Neuronal stem cell (in vitro differentiated cells): Measurements from ENCODE around the gene KIAA0825.

Experiments used
- DNase-seq: peaks from one replicate; pipeline ENCODE4 v3.0.0-alpha.2; 2013; ENCODE audit warnings: low spot score
- H2AFZ ChIP-seq: one replicate; pipeline ENCODE4 v1.6.1; 2013; ENCODE audit warnings: mild to moderate bottlenecking, low read length, inconsistent platforms
- H2AK5ac ChIP-seq: 2 replicates; pipeline ENCODE4 v1.6.1; 2013; ENCODE audit warnings: low read depth, mild to moderate bottlenecking, inconsistent platforms, low read length, moderate library complexity, mixed read lengths
- H2BK120ac ChIP-seq: 2 replicates; pipeline ENCODE4 v1.6.1; 2013; ENCODE audit warnings: low read depth, mild to moderate bottlenecking, inconsistent platforms, low read length, moderate library complexity, mixed read lengths
- H2BK12ac ChIP-seq: one replicate; pipeline ENCODE4 v1.6.1; 2013; ENCODE audit warnings: low read length, inconsistent platforms
- H2BK15ac ChIP-seq: 2 replicates; pipeline ENCODE4 v1.6.1; 2013; ENCODE audit warnings: mild to moderate bottlenecking, low read length, inconsistent platforms, mixed read lengths
- H2BK5ac ChIP-seq: one replicate; pipeline ENCODE4 v1.6.1; 2013; ENCODE audit warnings: inconsistent platforms, mild to moderate bottlenecking, low read length, moderate library complexity
- H3K14ac ChIP-seq: one replicate; pipeline ENCODE4 v1.6.1; 2013; ENCODE audit warnings: low read length, inconsistent platforms
- H3K18ac ChIP-seq: 2 replicates; pipeline ENCODE4 v1.6.1; 2013; ENCODE audit warnings: low read length, inconsistent platforms
- H3K23ac ChIP-seq: 2 replicates; pipeline ENCODE4 v1.6.1; 2013; ENCODE audit warnings: low read depth, mild to moderate bottlenecking, mixed read lengths, low read length, inconsistent platforms; ENCODE audit not compliant: poor library complexity
- H3K27ac ChIP-seq: replicated peaks from 3 replicates; pipeline ENCODE4 v1.5.1; 2013; ENCODE audit warnings: low read length, inconsistent platforms
- H3K27me3 ChIP-seq, 3 experiments: 2 replicates each; pipeline ENCODE4 v1.6.1; 2013; ENCODE audit warnings: low read length in 3 of 3, mild to moderate bottlenecking in 2 of 3, inconsistent platforms in 1 of 3, low read depth in 1 of 3, mixed read lengths in 1 of 3, moderate library complexity in 1 of 3; ENCODE audit not compliant: control insufficient read depth in 3 of 3, insufficient read depth in 3 of 3
- H3K36me3 ChIP-seq, 2 donors: replicated peaks in 1 of 2; 2 replicates each; pipeline ENCODE4 v1.6.1; 2013; ENCODE audit warnings: low read length in 2 of 2; ENCODE audit not compliant: control insufficient read depth in 2 of 2, insufficient read depth in 2 of 2
- H3K4ac ChIP-seq: 2 replicates; pipeline ENCODE4 v1.6.1; 2013; ENCODE audit warnings: inconsistent platforms, mild to moderate bottlenecking, low read length, moderate library complexity
- H3K4me1 ChIP-seq, 2 donors: 1 replicate in 1 of 2; 2 replicates in 1 of 2; pipeline ENCODE4 v1.6.1; 2013; ENCODE audit warnings: low read length in 2 of 2, low read depth in 1 of 2; ENCODE audit not compliant: control insufficient read depth in 2 of 2, insufficient read depth in 1 of 2
- H3K4me2 ChIP-seq: one replicate; pipeline ENCODE4 v1.6.1; 2013; ENCODE audit warnings: mild to moderate bottlenecking, low read length, inconsistent platforms; ENCODE audit not compliant: insufficient read depth, poor library complexity, severe bottlenecking
- H3K4me3 ChIP-seq, 2 donors: 2 replicates each; pipeline ENCODE4 v1.5.1; 2013; ENCODE audit warnings: low read length in 2 of 2, mild to moderate bottlenecking in 2 of 2, inconsistent platforms in 1 of 2, moderate library complexity in 1 of 2
- H3K79me1 ChIP-seq: one replicate; pipeline ENCODE4 v1.6.1; 2013; ENCODE audit warnings: low read depth, mild to moderate bottlenecking, inconsistent platforms, low read length, moderate library complexity
- H3K9ac ChIP-seq: one replicate; pipeline ENCODE4 v1.6.1; 2013; ENCODE audit warnings: mild to moderate bottlenecking, low read depth, low read length, inconsistent platforms; ENCODE audit not compliant: poor library complexity
- H3K9me3 ChIP-seq, 2 donors: replicated peaks in 1 of 2; 2 replicates each; pipeline versions ENCODE3 to v1.6.1; 2013; ENCODE audit warnings: low read length in 2 of 2, mild to moderate bottlenecking in 2 of 2, inconsistent platforms in 1 of 2, low read depth in 1 of 2, mixed read lengths in 1 of 2, moderate library complexity in 1 of 2; ENCODE audit not compliant: control insufficient read depth in 2 of 2, insufficient read depth in 1 of 2
- H4K8ac ChIP-seq: one replicate; pipeline ENCODE4 v1.6.1; 2013; ENCODE audit warnings: low read depth, mild to moderate bottlenecking, inconsistent platforms, low read length, moderate library complexity
- H4K91ac ChIP-seq: one replicate; pipeline ENCODE4 v1.6.1; 2013; ENCODE audit warnings: low read length, low read depth, mild to moderate bottlenecking, inconsistent platforms; ENCODE audit not compliant: poor library complexity
- WGBS, 2 donors: extraction: QIAGEN DNeasy Blood & Tissue Kit; methylation state at CpG; one replicate each; pipeline ENCODE4 v1.1.7; 2013; ENCODE audit warnings: missing lambda C conversion rate in 2 of 2, mixed read lengths in 1 of 2; ENCODE audit not compliant: insufficient read length in 2 of 2, insufficient replicate concordance in 1 of 2; ENCODE audit errors: extremely low coverage in 2 of 2; 5-methylcytosine and 5-hydroxymethylcytosine counted together

The KIAA0825 gene

DNA sequence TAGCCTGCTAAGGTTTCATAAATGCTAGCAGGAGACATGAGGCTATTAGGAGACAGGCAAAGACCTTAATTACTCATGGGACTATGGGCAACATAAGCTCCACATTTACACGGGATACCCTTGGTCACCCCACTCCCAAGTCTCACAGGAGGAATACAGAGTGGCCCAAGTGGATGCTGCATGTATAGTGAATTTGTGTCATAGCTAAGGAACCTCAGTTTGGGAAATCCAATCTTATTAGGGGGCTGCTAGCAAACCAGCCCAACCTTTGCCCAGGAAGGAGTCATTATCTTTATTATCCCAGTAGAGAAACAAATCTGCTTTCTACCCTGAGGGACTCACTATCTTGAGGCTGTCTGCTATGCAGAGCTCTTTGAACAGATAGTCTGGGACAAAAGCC lies 405.9 kb downstream of the KIAA0825 start:
- WGBS, 2 donors: no CpG with 5 or more reads among the region's 1 CpG
- no peak overlapping the region for H3K9ac ChIP-seq

DNA sequence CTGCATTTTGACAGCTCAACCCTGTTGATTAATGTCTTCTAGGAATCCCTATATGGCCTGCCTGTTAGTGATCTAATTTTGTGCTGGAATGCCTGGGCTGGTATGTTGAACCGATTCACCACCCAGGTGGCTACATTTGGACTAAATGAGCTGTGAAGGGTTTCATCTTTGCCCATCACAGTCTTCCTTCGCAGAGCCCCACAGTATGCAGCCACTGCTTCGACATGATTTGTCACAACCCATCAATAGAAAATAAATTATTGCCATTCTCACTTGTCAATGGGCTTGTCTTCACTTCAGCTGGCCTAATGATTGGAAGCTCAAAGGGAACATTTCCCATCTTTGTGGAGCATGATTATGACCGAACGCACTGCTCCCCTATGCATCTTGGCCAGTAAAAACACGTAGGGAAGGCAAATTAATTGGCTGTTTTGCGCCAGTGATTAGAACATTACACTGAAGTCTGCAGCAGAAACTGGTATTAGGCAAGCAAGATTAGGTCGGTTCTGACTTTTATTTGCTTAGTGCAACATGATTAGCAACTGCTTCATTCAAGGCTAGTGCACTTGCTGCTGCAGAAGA lies 408.5 kb downstream of the KIAA0825 start:
- Histone ChIP-seq H3K23ac (no peak overlapping the region), H3K4me3 (no peak overlapping the region), H2BK5ac (no peak overlapping the region), H2AK5ac (no peak overlapping the region), H3K4me2 (no peak overlapping the region), H2BK120ac (no peak overlapping the region), H3K4me1 (peaks cover 3% of the 10 kb centered on the region in 2 donors), H2BK12ac (no peak overlapping the region), H2BK15ac (no peak overlapping the region), H3K27me3 (no peaks in the 10 kb centered on the region), H3K27ac (no peak overlapping the region), H4K8ac (no peak overlapping the region), H4K91ac (no peak overlapping the region), H3K36me3 (no peaks in the 10 kb centered on the region), H2AFZ (no peak overlapping the region), H3K9me3 (no peaks in the 10 kb centered on the region), H3K9ac (no peak overlapping the region), H3K14ac (no peak overlapping the region), H3K79me1 (no peaks in the 10 kb centered on the region), H3K18ac (no peak overlapping the region), H3K4ac (no peak overlapping the region)
- WGBS, 2 donors: no CpG with 5 or more reads among the region's 8 CpGs
- no peak for DNase-seq

More for the DNA sequence above, 405.9 kb downstream of the KIAA0825 start:
- Histone ChIP-seq H3K4me1 (peaks cover 3% of the 10 kb centered on the region in 2 donors), H3K9me3 (no peaks in the 10 kb centered on the region), H3K4me3 (no peak overlapping the region), H3K79me1 (no peaks in the 10 kb centered on the region), H2BK5ac (no peak overlapping the region), H2BK12ac (no peak overlapping the region), H3K27me3 (no peaks in the 10 kb centered on the region), H3K23ac (no peak overlapping the region), H3K18ac (no peak overlapping the region), H3K36me3 (no peaks in the 10 kb centered on the region), H2AFZ (no peak overlapping the region), H2AK5ac (no peak overlapping the region), H2BK120ac (no peak overlapping the region), H4K91ac (no peak overlapping the region), H4K8ac (no peak overlapping the region), H2BK15ac (no peak overlapping the region), H3K27ac (no peak overlapping the region), H3K4me2 (no peak overlapping the region), H3K4ac (no peak overlapping the region), H3K14ac (no peak overlapping the region)
- no peak for DNase-seq

DNA sequence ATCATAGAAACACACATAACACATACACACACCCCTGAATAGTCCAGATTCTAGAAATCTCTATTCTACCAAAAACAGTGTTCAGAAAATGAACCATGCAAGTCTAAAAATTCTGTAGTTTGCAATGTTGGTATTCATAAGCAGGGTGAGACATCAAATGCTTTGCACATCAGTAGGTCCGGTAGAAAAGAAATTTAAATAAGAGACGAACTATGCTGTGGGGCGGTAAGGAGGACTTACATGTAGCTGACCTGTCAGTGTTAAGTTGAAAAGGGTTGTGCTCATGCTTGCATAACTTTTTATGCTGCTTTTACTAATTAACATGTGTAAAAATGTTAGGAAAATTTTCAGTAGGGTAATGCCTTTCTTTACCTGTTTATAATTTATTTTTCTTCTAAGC lies 409.1 kb downstream of the KIAA0825 start:
- no peak overlapping the region for H3K4me3 ChIP-seq
- H3K9me3 ChIP-seq: no peaks in the 10 kb centered on the region
- no peak overlapping the region for H2AK5ac ChIP-seq
- H4K8ac ChIP-seq: no peak overlapping the region
- H2BK15ac ChIP-seq: no peak overlapping the region
- no peak overlapping the region for H3K23ac ChIP-seq
- H4K91ac ChIP-seq: no peak overlapping the region
- H2AFZ ChIP-seq: no peak overlapping the region
- WGBS, 2 donors: no CpG with 5 or more reads among the region's 3 CpGs
- no peaks in the 10 kb centered on the region for H3K36me3 ChIP-seq
- no peak overlapping the region for H3K4me2 ChIP-seq
- no peaks in the 10 kb centered on the region for H3K27me3 ChIP-seq
- no peak overlapping the region for H2BK12ac ChIP-seq
- H2BK120ac ChIP-seq: no peak overlapping the region
- no peak overlapping the region for H3K4ac ChIP-seq
- no peak overlapping the region for H2BK5ac ChIP-seq
- no peak overlapping the region for H3K18ac ChIP-seq
- no peak overlapping the region for H3K27ac ChIP-seq
- no peaks in the 10 kb centered on the region for H3K79me1 ChIP-seq
- H3K14ac ChIP-seq: no peak overlapping the region
- peaks cover 3% of the 10 kb centered on the region in 2 donors for H3K4me1 ChIP-seq
- no peak overlapping the region for H3K9ac ChIP-seq
- no peak for DNase-seq

DNA sequence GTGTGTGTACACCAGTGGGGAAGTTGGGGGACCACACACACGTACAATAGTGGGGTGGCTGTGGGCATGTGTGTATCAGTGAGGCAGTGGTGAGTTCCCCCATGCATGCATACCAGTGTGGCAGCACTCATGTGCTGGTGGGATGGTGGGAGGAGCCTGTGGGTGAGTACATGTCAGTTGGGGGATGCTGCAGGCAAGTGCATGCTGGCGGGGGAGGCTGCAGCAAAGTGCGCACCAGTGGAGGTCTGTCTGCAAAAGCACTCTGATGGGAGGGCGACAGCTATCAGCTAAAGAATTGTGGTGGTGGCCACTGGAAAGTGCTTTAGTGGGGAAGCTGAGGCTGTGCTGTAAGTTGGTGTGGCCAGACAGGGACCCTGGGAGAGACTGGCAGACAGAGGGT lies 418.8 kb downstream of the KIAA0825 start:
- Histone ChIP-seq H2BK120ac (no peak overlapping the region), H2AFZ (no peak overlapping the region), H3K9me3 (peaks cover 0 to 4% of the 10 kb centered on the region in 2 donors), H3K27me3 (no peaks in the 10 kb centered on the region), H3K9ac (peak overlapping the region; percentile 57), H4K8ac (peak overlapping the region; percentile 99), H2BK5ac (peak overlapping the region; percentile 20), H2BK12ac (no peak overlapping the region), H3K14ac (peak overlapping the region; percentile 100), H3K27ac (no peak overlapping the region), H3K4me3 (no peak overlapping the region), H3K4me2 (no peak overlapping the region), H3K18ac (peak overlapping the region; percentile 74), H2AK5ac (peak overlapping the region; percentile 86), H3K23ac (peak overlapping the region; percentile 96), H4K91ac (no peak overlapping the region), H3K4ac (no peak overlapping the region), H3K79me1 (peaks cover 3% of the 10 kb centered on the region), H3K4me1 (peaks cover 0 to 2% of the 10 kb centered on the region in 2 donors), H3K36me3 (no peaks in the 10 kb centered on the region), H2BK15ac (no peak overlapping the region)
- WGBS, 2 donors: no CpG with 5 or more reads among the region's 4 CpGs
- no peak for DNase-seq
